Natural killer cell (primary cell): Measurements from ENCODE around the gene MAD1L1. TPM values are rescaled to one million over a fixed set of nuclear protein-coding genes. Genes with fewer than 3 reads are reported as not detected.
"Not testable (repeated sequence)": the region's sequence is repeated elsewhere in the genome, so short reads cannot be mapped to it uniquely, and the experiment has no call there.

Source experiments
- ATAC-seq, 3 donors: fragments of 150-1000 bp in 2 of 3; fragments of 200-7000 bp in 1 of 3; cut with Tn5 transposase; 1 replicate in 1 of 3; 2 replicates in 2 of 3; pipeline ENCODE4 v1.10.0; 2021; ENCODE audit warnings: mild to moderate bottlenecking in 2 of 3, moderate library complexity in 2 of 3
- DNase-seq, 2 donors: peaks; one replicate each; pipeline versions ENCODE4 v3.0.0 to v3.0.0-alpha.2; 2013 to 2021; ENCODE audit warnings: mixed read lengths in 1 of 2
- H3K27ac ChIP-seq: one replicate; pipeline ENCODE4 v1.5.1; 2013; ENCODE audit warnings: mild to moderate bottlenecking, low read length
- H3K27me3 ChIP-seq: one replicate; pipeline ENCODE4 v1.6.1; 2013; ENCODE audit warnings: low read length; ENCODE audit not compliant: control insufficient read depth, insufficient read depth
- H3K36me3 ChIP-seq: one replicate; pipeline ENCODE4 v1.6.1; 2013; ENCODE audit warnings: low read length; ENCODE audit not compliant: control insufficient read depth, insufficient read depth
- H3K4me1 ChIP-seq: one replicate; pipeline ENCODE4 v1.6.1; 2013; ENCODE audit warnings: low read length; ENCODE audit not compliant: control insufficient read depth, insufficient read depth
- H3K4me3 ChIP-seq: one replicate; pipeline ENCODE4 v1.5.1; 2013; ENCODE audit warnings: low read length
- H3K9me3 ChIP-seq: one replicate; pipeline ENCODE4 v1.6.1; 2013; ENCODE audit warnings: low read length; ENCODE audit not compliant: control insufficient read depth, insufficient read depth
- H3K27ac Mint-ChIP-seq, 2 donors: one replicate each; pipeline ENCODE4 v1.8.0; 2022; ENCODE audit warnings: mild to moderate bottlenecking in 2 of 2, mixed read lengths in 2 of 2, moderate library complexity in 1 of 2
- H3K27me3 Mint-ChIP-seq, 2 donors: one replicate each; pipeline ENCODE4 v1.8.0; 2022; ENCODE audit warnings: low read depth in 2 of 2, mixed read lengths in 2 of 2
- H3K36me3 Mint-ChIP-seq: one replicate; pipeline ENCODE4 v1.8.0; 2022; ENCODE audit warnings: mixed read lengths
- H3K4me1 Mint-ChIP-seq, 2 donors: one replicate each; pipeline ENCODE4 v1.8.0; 2022; ENCODE audit warnings: mixed read lengths in 2 of 2
- H3K4me3 Mint-ChIP-seq: one replicate; pipeline ENCODE4 v1.8.0; 2022; ENCODE audit warnings: mild to moderate bottlenecking, moderate library complexity, mixed read lengths
- H3K9me3 Mint-ChIP-seq, 2 donors: one replicate each; pipeline ENCODE4 v1.8.0; 2022; ENCODE audit warnings: mixed read lengths in 2 of 2
- WGBS: methylation state at CpG from one replicate; pipeline ENCODE4 v1.1.7; 2013; ENCODE audit warnings: missing lambda C conversion rate; ENCODE audit not compliant: insufficient coverage; 5-methylcytosine and 5-hydroxymethylcytosine counted together
- intact Hi-C: fragments of 100-400 bp; cut with micrococcal nuclease; formaldehyde crosslinking; loops from one replicate; pipeline ENCODE4 v1.14.2; 2022
- total RNA-seq, 4 donors: library from RNA; stranded (reverse); fragments of 120-200 nt in 1 of 4; gene quantifications; one replicate each; pipeline versions ENCODE4 v1.2.3 to v1.2.4, GENCODE V29; 2013 to 2022
- TF ChIP-seq, protein P1 (sequence below): fragments of 200-600 bp; IDR thresholded peaks from one replicate; pipeline ENCODE4 v1.8.0; 2022; ENCODE audit warnings: antibody characterized with exemption

The MAD1L1 gene
- total RNA-seq, 3 donors from 2014 or later (not counting 1 experiment from before 2014, with no cell fraction given): 53.6 to 81.2 (median 77.4) TPM

DNA sequence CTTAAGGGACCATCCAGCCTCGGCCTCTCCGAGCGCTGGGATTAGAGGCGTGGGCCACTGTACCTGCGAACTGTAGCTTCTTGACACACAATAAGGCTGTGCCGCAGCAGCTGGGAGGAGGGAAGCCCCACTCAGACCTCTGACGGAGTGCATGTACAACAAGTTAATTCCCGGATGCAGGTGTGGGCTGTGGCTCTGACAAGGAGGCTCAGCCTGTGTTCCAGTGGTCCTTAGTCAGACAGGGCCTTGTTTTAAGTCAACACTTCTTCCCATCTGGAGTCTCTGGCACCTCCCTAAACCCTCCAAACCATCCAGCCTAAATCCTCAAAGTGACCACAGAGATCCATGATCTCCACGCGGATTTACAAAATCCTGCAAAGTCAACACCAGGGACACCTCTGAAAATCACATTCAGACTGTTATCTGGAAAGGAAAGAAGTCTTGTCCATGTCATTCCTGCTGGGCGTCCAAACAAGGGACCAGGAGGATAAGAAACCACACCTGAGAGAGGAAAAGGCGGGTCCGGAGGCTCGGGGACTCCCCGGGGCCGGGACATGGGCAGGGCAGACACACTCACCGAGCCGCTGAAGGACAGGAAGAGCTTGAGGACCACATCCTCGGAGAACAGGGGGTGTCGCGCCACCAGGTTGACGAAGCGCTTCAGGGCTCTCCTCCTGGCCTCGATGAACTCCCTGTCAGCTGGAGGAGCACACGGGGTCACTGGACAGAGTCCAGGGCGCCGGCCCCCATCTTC, 38.7 kb upstream of the MAD1L1 start:
- WGBS: 93% methylated on average over 27 of the region's 27 CpGs
- Histone ChIP-seq H3K9me3 (no peaks in the 10 kb centered on the region), H3K4me3 (no peak overlapping the region), H3K4me1 (no peaks in the 10 kb centered on the region), H3K27ac (no peak overlapping the region), H3K36me3 (peaks cover 8% of the 10 kb centered on the region), H3K27me3 (no peaks in the 10 kb centered on the region)
- Mint-ChIP-seq H3K9me3 (no peaks in the 10 kb centered on the region), H3K4me3 (no peak overlapping the region), H3K27ac (no peak overlapping the region), H3K27me3 (no peaks in the 10 kb centered on the region), H3K4me1 (no peaks in the 10 kb centered on the region), H3K36me3 (no peaks in the 10 kb centered on the region)
- TF ChIP-seq, protein P1, sequence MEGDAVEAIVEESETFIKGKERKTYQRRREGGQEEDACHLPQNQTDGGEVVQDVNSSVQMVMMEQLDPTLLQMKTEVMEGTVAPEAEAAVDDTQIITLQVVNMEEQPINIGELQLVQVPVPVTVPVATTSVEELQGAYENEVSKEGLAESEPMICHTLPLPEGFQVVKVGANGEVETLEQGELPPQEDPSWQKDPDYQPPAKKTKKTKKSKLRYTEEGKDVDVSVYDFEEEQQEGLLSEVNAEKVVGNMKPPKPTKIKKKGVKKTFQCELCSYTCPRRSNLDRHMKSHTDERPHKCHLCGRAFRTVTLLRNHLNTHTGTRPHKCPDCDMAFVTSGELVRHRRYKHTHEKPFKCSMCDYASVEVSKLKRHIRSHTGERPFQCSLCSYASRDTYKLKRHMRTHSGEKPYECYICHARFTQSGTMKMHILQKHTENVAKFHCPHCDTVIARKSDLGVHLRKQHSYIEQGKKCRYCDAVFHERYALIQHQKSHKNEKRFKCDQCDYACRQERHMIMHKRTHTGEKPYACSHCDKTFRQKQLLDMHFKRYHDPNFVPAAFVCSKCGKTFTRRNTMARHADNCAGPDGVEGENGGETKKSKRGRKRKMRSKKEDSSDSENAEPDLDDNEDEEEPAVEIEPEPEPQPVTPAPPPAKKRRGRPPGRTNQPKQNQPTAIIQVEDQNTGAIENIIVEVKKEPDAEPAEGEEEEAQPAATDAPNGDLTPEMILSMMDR: no peak
- intact Hi-C loops: no loop called here
- ATAC-seq: no peak
- no peak for DNase-seq

DNA sequence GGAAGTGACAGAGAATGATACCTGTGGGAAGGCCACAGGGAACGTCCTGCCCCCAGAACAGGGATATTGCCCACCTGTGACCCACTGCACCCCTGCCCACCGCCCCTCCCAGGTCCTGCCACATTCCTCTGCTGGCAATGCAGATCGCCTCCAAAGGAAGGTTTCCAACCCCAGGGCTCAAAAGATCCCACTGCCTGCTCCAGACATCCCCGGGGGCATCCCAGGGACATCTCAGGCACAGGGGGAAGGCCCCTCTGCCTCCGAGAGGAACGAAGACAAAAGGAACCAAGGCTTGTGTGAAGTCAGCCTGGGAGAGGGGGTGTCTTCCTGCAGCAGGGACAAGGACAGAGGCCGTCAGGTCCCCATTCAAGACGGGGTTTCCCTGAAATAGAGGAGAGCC, 37.8 kb upstream of the MAD1L1 start:
- Mint-ChIP-seq H3K4me1 (no peaks in the 10 kb centered on the region), H3K4me3 (no peak overlapping the region), H3K36me3 (no peaks in the 10 kb centered on the region), H3K27ac (no peak overlapping the region), H3K9me3 (no peaks in the 10 kb centered on the region), H3K27me3 (no peaks in the 10 kb centered on the region)
- H3K27me3 ChIP-seq: no peaks in the 10 kb centered on the region
- TF ChIP-seq, protein P1: no peak
- H3K9me3 ChIP-seq: no peaks in the 10 kb centered on the region
- H3K36me3 ChIP-seq: peaks cover 6% of the 10 kb centered on the region
- ATAC-seq: no peak
- WGBS: 93% methylated on average over 8 of the region's 8 CpGs
- DNase-seq: no peak
- H3K4me3 ChIP-seq: no peak overlapping the region
- H3K27ac ChIP-seq: no peak overlapping the region
- intact Hi-C loops: no loop called here
- no peaks in the 10 kb centered on the region for H3K4me1 ChIP-seq

DNA sequence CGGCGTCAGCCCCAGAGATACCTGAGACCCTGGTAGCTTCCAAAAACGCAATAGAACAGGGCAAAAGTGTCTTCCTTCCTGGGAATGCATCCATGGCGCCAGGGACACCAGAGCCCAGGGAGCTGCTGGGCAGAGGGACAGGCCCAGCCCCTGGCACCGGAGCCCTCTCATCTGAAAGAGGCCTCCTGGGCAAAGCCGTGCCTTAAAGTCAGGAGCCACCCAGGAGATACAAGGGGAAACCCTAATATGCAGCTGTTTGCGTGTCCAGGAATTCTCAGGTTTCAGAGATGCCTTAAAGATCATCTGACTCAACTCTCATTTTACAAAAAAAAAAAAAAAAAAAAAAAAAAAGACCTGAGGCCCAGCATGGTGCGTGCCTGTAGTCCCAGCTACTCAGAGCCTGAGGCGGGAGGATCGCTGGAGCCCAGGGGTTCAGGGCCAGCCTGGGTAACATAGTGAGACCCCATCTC, 37.3 kb upstream of the MAD1L1 start:
- Mint-ChIP-seq H3K4me1 (no peaks in the 10 kb centered on the region), H3K4me3 (no peak overlapping the region), H3K9me3 (no peaks in the 10 kb centered on the region), H3K27ac (no peak overlapping the region), H3K36me3 (no peaks in the 10 kb centered on the region), H3K27me3 (no peaks in the 10 kb centered on the region)
- H3K4me1 ChIP-seq: no peaks in the 10 kb centered on the region
- H3K36me3 ChIP-seq: peaks cover 6% of the 10 kb centered on the region
- 95% methylated on average over 10 of the region's 10 CpGs for WGBS
- H3K27me3 ChIP-seq: no peaks in the 10 kb centered on the region
- no peaks in the 10 kb centered on the region for H3K9me3 ChIP-seq
- no peak overlapping the region for H3K4me3 ChIP-seq
- DNase-seq (no peak), ATAC-seq (no peak)
- intact Hi-C loops: no loop called here
- no peak overlapping the region for H3K27ac ChIP-seq
- TF ChIP-seq, protein P1: no peak

DNA sequence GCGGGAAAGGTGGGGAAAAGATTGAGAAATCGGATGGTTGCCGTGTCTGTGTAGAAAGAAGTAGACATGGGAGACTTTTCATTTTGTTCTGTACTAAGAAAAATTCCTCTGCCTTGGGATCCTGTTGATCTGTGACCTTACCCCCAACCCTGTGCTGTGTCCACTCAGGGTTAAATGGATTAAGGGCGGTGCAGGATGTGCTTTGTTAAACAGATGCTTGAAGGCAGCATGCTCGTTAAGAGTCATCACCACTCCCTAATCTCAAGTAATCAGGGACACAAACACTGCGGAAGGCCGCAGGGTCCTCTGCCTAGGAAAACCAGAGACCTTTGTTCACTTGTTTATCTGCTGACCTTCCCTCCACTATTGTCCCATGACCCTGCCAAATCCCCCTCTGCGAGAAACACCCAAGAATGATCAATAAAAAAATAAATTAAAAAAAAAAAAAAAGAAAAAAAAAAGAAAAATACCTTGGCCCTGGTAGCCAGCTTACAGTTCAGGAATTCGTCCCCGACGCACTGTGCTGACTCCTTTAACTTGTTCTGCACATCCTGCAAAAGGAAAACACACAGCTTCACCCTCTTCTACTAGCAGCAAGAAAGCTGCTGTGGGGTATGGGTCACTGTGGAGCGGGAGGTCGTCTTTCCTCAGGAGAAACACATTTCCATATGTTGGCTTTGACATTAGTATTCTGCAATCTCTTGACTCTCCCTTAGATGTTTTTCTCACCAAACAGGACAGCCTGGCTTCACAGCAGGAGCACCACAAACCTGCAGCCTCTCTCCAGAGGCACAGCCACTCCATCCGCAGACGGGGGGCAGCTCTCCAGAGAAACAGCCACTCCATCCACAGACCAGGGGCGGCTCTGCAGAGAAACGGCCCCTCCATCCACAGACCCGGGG, 36.6 kb upstream of the MAD1L1 start:
- H3K36me3 ChIP-seq: not testable (repeated sequence)

More for the DNA sequence above, 36.6 kb upstream of the MAD1L1 start:
- H3K27ac Mint-ChIP-seq, H3K36me3 Mint-ChIP-seq, H3K9me3 Mint-ChIP-seq, H3K27ac ChIP-seq, H3K9me3 ChIP-seq, H3K4me1 ChIP-seq, DNase-seq, H3K4me3 ChIP-seq, intact Hi-C loops, H3K4me3 Mint-ChIP-seq, H3K27me3 ChIP-seq, H3K27me3 Mint-ChIP-seq, H3K4me1 Mint-ChIP-seq, ATAC-seq: not testable (repeated sequence)
- WGBS: 88% methylated on average over 8 of the region's 18 CpGs
